ENCODE results near the gene KIF23.

The KIF23 gene

DNA sequence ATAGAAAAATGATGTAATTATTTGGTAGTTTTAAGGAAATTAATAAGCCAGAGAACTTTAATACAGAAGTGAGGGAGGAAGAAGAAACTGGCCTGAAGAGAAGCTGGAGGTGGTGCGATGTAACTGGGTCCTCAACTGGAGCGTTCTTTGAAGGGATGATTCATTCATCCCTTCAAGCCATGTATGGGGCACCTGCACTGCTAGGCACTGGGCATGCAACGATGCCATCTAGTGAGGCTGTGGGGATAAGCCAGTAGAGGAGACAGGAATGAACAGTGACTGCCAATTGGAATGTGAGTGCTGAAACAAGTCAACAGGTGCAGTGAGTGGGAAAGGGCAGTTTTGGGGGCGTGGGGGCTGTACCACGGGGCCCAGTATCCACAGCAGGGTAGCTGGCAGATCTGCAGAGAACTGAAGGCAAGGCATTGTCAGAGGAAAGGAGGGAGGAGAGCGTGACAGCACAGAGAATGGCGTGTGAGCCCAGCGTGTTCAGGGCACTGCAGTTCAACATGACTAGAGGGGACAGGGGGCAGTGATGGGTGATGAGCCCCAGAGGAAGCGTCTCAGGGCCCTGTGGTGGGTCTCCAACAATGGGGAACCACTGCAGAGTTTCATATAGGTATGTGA is 3.8 kb upstream of the KIF23 start:
- H2AFZ ChIP-seq (ENCODE audit: low read depth, low read length), result no peak overlapping the region
- ATAC-seq (ENCODE audit: insufficient read depth, low read depth), result 0 out of 3 replicates have a peak, but pooled peaks have one; percentile 21

DNA sequence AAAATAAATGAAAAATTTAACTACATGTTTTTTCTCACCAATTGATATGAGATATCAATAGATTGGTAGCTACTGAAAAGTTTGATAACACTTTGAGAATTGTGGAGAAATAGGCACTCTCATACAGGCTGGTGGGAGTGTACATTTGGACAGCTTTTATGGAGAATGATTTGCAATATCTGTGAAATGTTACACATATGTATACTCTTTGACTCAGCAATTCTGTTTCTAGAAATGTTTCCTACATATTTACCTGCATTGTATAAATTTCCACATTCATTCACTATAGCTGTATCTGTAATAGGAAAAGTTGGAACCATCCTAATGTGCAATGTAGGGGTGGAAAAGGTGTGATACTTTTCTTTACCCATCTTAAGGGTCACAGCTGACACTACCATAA is 1.9 kb upstream of the KIF23 start:
- Histone ChIP-seq H3K4me1 (ENCODE audit: insufficient read depth, low read length) (peaks cover 21% of the 10 kb centered on the region), H3K79me2 (ENCODE audit: insufficient read depth, low read length) (peaks cover 30% of the 10 kb centered on the region), H3K4me2 (ENCODE audit: insufficient read depth, low read length) (no peak overlapping the region)

More for the DNA sequence above, 3.8 kb upstream of the KIF23 start:
- no peak overlapping the region for H3K4me3 ChIP-seq (ENCODE audit: low read depth in 1 of 2, low read length in 2 of 2)
- H3K79me2 ChIP-seq (ENCODE audit: insufficient read depth, low read length), result peaks cover 12% of the 10 kb centered on the region
- H4K20me1 ChIP-seq (ENCODE audit: insufficient read depth, low read length), result no peaks in the 10 kb centered on the region
- H3K27me3 ChIP-seq (ENCODE audit: insufficient read depth, low read length, poor library complexity), result peaks cover 22% of the 10 kb centered on the region
- no peaks in the 10 kb centered on the region; the same call in 1 of the 2 replicates for H3K36me3 ChIP-seq (ENCODE audit: insufficient read depth, low read length)
- no peak overlapping the region for H3K4me2 ChIP-seq (ENCODE audit: insufficient read depth, low read length)
- no peak overlapping the region for H3K9ac ChIP-seq (ENCODE audit: low read depth, low read length)
- TF ChIP-seq EZH2 (IDR thresholded peaks at IDR 0.05; ENCODE audit: borderline replicate concordance, low read depth, low read length, severe bottlenecking), result no peak
- TF ChIP-seq, protein P1, sequence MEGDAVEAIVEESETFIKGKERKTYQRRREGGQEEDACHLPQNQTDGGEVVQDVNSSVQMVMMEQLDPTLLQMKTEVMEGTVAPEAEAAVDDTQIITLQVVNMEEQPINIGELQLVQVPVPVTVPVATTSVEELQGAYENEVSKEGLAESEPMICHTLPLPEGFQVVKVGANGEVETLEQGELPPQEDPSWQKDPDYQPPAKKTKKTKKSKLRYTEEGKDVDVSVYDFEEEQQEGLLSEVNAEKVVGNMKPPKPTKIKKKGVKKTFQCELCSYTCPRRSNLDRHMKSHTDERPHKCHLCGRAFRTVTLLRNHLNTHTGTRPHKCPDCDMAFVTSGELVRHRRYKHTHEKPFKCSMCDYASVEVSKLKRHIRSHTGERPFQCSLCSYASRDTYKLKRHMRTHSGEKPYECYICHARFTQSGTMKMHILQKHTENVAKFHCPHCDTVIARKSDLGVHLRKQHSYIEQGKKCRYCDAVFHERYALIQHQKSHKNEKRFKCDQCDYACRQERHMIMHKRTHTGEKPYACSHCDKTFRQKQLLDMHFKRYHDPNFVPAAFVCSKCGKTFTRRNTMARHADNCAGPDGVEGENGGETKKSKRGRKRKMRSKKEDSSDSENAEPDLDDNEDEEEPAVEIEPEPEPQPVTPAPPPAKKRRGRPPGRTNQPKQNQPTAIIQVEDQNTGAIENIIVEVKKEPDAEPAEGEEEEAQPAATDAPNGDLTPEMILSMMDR (IDR thresholded peaks at IDR 0.05; ENCODE audit: borderline replicate concordance, extremely low read depth, low read length, poor library complexity, severe bottlenecking), result peak; percentile 53
- peaks cover 9% of the 10 kb centered on the region for H3K4me1 ChIP-seq (ENCODE audit: insufficient read depth, low read length)
- H3K9me3 ChIP-seq (ENCODE audit: insufficient read depth, low read length, severe bottlenecking), result no peaks in the 10 kb centered on the region
- H3K27ac ChIP-seq (ENCODE audit: low read length), result no peak overlapping the region
- peak; percentile 20 for DNase-seq

DNA sequence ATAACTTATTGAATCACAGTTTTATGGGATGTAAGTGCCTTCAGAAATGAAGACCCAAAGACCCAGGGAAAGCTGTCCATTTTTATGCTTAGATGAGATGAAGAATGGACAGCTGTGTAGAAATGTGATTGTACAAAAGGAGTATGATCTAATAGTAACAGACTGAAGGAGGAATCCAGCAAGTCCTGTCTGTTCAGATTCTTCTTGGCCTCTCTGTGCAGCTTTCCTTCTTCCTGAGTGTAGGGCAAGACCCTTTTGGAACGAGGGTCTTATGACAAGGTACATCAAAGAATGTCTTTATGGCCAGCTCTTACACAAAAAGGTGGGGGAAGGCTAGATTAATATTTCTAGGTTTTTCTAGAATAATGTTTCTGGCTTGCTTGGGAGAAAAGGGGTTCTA is 1.4 kb upstream of the KIF23 start:
- Histone ChIP-seq H3K27me3 (ENCODE audit: insufficient read depth, low read length, poor library complexity) (peaks cover 17% of the 10 kb centered on the region), H3K36me3 (ENCODE audit: insufficient read depth, low read length) (peaks cover 10% of the 10 kb centered on the region), H3K9ac (ENCODE audit: low read depth, low read length) (no peak overlapping the region), H3K79me2 (ENCODE audit: insufficient read depth, low read length) (peaks cover 34% of the 10 kb centered on the region), H3K9me3 (ENCODE audit: insufficient read depth, low read length, severe bottlenecking) (no peaks in the 10 kb centered on the region), H4K20me1 (ENCODE audit: insufficient read depth, low read length) (no peaks in the 10 kb centered on the region), H3K4me3 (ENCODE audit: low read depth in 1 of 2, low read length in 2 of 2) (no peak overlapping the region), H3K4me2 (ENCODE audit: insufficient read depth, low read length) (no peak overlapping the region), H3K27ac (ENCODE audit: low read length) (no peak overlapping the region), H3K4me1 (ENCODE audit: insufficient read depth, low read length) (peaks cover 21% of the 10 kb centered on the region), H2AFZ (ENCODE audit: low read depth, low read length) (no peak overlapping the region)
- ATAC-seq (ENCODE audit: insufficient read depth, low read depth), result no peak
- TF ChIP-seq, protein P1 (IDR thresholded peaks at IDR 0.05; ENCODE audit: borderline replicate concordance, extremely low read depth, low read length, poor library complexity, severe bottlenecking), result no peak
- TF ChIP-seq EZH2 (IDR thresholded peaks at IDR 0.05; ENCODE audit: borderline replicate concordance, low read depth, low read length, severe bottlenecking), result no peak
- no peak for DNase-seq

More for the DNA sequence above, 1.9 kb upstream of the KIF23 start:
- Histone ChIP-seq H3K9ac (ENCODE audit: low read depth, low read length) (no peak overlapping the region), H3K27me3 (ENCODE audit: insufficient read depth, low read length, poor library complexity) (peaks cover 20% of the 10 kb centered on the region), H3K4me3 (ENCODE audit: low read depth in 1 of 2, low read length in 2 of 2) (no peak overlapping the region), H3K27ac (ENCODE audit: low read length) (no peak overlapping the region), H4K20me1 (ENCODE audit: insufficient read depth, low read length) (no peaks in the 10 kb centered on the region), H3K9me3 (ENCODE audit: insufficient read depth, low read length, severe bottlenecking) (no peaks in the 10 kb centered on the region), H3K36me3 (ENCODE audit: insufficient read depth, low read length) (peaks cover 6% of the 10 kb centered on the region), H2AFZ (ENCODE audit: low read depth, low read length) (no peak overlapping the region)
- ATAC-seq (ENCODE audit: insufficient read depth, low read depth) (no peak), DNase-seq (no peak)
- TF ChIP-seq, protein P1 (IDR thresholded peaks at IDR 0.05; ENCODE audit: borderline replicate concordance, extremely low read depth, low read length, poor library complexity, severe bottlenecking), result no peak
- no peak for TF ChIP-seq EZH2 (IDR thresholded peaks at IDR 0.05; ENCODE audit: borderline replicate concordance, low read depth, low read length, severe bottlenecking)
